Subcutaneous abdominal adipose tissue (tissue), 5 donors: ENCODE measurements around the gene TP53BP1.
"Not testable (repeated sequence)": the region's sequence is repeated elsewhere in the genome, so short reads cannot be mapped to it uniquely, and the experiment has no call there.

Source experiments
- H3K27ac ChIP-seq: one replicate; pipeline ENCODE4 v1.7.0; 2013; ENCODE audit warnings: low read depth, mild to moderate bottlenecking, inconsistent platforms, low read length, moderate library complexity
- H3K27me3 ChIP-seq, 5 donors: one replicate each; pipeline ENCODE4 v1.7.0; 2013; ENCODE audit warnings: low read length in 5 of 5, inconsistent platforms in 1 of 5; ENCODE audit not compliant: control insufficient read depth in 5 of 5, insufficient read depth in 4 of 5
- H3K36me3 ChIP-seq, 5 donors: one replicate each; pipeline ENCODE4 v1.7.0; 2013; ENCODE audit warnings: low read length in 5 of 5; ENCODE audit not compliant: control insufficient read depth in 5 of 5, insufficient read depth in 5 of 5
- H3K4me1 ChIP-seq, 5 donors: one replicate each; pipeline ENCODE4 v1.7.0; 2013; ENCODE audit warnings: low read length in 5 of 5, mild to moderate bottlenecking in 3 of 5, moderate library complexity in 1 of 5; ENCODE audit not compliant: control insufficient read depth in 5 of 5, insufficient read depth in 5 of 5
- H3K4me3 ChIP-seq, 5 donors: one replicate each; pipeline ENCODE4 v1.7.0; 2013; ENCODE audit warnings: low read length in 5 of 5, low read depth in 1 of 5
- H3K9ac ChIP-seq, 5 donors: one replicate each; pipeline ENCODE4 v1.7.0; 2013; ENCODE audit warnings: low read length in 5 of 5, mild to moderate bottlenecking in 4 of 5, moderate library complexity in 3 of 5
- H3K9me3 ChIP-seq, 5 donors: one replicate each; pipeline ENCODE4 v1.7.0; 2013; ENCODE audit warnings: low read length in 5 of 5; ENCODE audit not compliant: control insufficient read depth in 5 of 5
- donor health status: healthy.
- donor health status: healthy.
- donor health status: healthy.
- donor health status: healthy.
- donor health status: healthy.

TP53BP1 gene

DNA sequence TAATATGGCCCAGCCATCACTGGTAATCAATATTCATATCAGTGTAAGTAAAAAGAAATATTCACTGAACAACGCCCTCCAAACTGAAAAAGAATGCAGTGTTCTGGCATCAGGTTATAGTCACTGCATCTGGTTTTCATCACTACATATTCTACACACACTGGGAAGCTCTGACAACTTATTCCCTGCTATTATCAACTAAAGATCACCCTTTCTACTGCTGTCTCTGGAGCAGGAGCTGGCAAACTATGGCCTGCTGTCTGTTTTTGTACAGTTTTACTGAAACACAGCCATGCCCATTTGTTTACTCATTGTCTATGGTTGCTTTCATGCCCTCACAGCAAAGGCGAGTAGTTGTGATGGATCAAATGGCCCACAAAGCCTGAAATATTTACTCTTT is 86.8 kb downstream of the TP53BP1 start:
- H3K4me3 ChIP-seq = no peak overlapping the region
- no peak overlapping the region for H3K27ac ChIP-seq
- no peak overlapping the region for H3K9ac ChIP-seq
- no peaks in the 10 kb centered on the region for H3K9me3 ChIP-seq
- no peaks in the 10 kb centered on the region for H3K27me3 ChIP-seq
- no peaks in the 10 kb centered on the region for H3K4me1 ChIP-seq
- peaks cover 49 to 90% (median 83%) of the 10 kb centered on the region in 5 donors for H3K36me3 ChIP-seq

DNA sequence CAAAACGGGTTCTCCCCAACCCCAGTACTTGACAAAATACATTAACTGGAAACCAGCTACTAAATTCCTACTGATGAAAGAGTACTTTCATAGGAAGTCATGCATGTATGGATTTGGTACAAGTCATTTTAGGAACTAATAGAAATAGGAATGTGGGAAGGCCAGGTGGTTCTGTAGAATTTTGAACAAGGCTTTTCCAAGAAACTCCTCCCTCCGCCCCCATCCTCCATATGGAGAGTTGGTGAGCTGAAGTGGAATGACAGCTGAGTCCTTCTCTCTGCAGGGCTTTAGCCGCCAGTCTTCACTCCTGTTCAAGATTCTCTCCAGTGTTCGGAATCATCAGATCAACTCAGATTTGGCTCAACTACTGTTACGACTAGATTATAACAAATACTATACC is 88.8 kb downstream of the TP53BP1 start:
- H3K36me3 ChIP-seq = peaks cover 45 to 92% (median 82%) of the 10 kb centered on the region in 5 donors
- H3K4me1 ChIP-seq = no peaks in the 10 kb centered on the region
- no peaks in the 10 kb centered on the region for H3K9me3 ChIP-seq

DNA sequence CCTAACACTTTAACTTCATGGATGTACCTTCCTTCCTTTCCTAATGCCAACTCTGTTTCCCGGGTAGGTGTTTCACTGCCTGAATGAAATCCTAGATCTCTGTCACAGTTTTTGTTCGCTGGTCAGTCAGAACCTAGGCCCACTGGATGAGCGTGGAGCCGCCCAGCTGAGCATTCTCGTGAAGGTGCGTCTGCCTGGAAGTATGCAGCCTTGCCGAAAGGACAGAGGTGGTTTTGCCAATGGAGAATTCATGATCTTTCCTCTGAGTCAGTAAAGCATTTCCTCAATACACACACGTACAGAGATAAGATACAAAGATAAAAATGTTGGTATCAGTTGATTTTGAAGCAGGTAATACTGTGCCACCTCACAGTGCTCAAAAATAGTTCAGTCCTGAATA is 89.3 kb downstream of the TP53BP1 start:
- H3K9me3 ChIP-seq = no peaks in the 10 kb centered on the region
- H3K27ac ChIP-seq = no peak overlapping the region
- no peak overlapping the region for H3K9ac ChIP-seq
- H3K4me3 ChIP-seq = no peak overlapping the region
- no peaks in the 10 kb centered on the region for H3K27me3 ChIP-seq
- H3K4me1 ChIP-seq = no peaks in the 10 kb centered on the region
- peaks cover 47 to 90% (median 82%) of the 10 kb centered on the region in 5 donors for H3K36me3 ChIP-seq

More for the DNA sequence above, 88.8 kb downstream of the TP53BP1 start:
- H3K27ac ChIP-seq = no peak overlapping the region
- H3K9ac ChIP-seq = no peak overlapping the region
- no peak overlapping the region for H3K4me3 ChIP-seq
- no peaks in the 10 kb centered on the region for H3K27me3 ChIP-seq

DNA sequence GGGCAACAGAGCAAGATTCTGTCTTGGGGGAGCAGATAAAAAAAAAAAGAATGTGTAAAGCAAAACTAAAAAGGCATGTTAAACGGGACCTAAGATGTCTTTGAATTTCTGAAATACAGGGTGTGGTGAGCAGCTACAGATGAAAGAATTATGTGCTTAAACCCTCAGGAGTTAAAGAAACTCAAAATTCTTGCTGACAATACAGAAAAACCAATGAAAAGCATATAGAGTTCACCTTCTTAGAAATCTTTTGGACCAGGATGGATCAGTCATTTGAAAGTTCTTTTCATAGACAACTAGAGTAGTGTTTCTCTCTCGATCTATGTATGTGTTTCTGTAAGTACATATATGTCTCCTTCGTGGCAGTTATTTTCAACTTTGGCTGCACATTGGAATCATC is 90.7 kb downstream of the TP53BP1 start:
- Histone ChIP-seq H3K9me3 (no peaks in the 10 kb centered on the region), H3K4me3 (no peak overlapping the region), H3K27ac (no peak overlapping the region), H3K9ac (no peak overlapping the region), H3K4me1 (no peaks in the 10 kb centered on the region), H3K27me3 (no peaks in the 10 kb centered on the region), H3K36me3 (peaks cover 45 to 90% (median 77%) of the 10 kb centered on the region in 5 donors)

DNA sequence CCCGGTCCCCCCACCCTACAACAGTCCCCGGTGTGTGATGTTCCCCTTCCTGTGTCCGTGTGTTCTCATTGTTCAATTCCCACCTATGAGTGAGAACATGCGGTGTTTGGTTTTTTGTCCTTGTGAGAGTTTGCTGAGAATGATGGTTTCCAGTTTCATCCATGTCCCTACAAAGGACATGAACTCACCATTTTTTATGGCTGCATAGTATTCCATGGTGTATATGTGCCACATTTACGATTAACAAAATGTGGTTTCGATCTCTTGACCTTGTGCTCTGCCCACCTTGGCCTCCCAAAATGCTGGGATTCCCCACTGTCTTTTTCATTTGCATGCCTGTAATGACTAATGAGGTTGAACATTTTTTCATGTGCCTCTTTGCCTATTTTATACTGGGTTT is 99.4 kb downstream of the TP53BP1 start:
- not testable (repeated sequence) for H3K9ac ChIP-seq, H3K4me3 ChIP-seq, H3K27ac ChIP-seq, H3K9me3 ChIP-seq, H3K27me3 ChIP-seq, H3K4me1 ChIP-seq
- H3K36me3 ChIP-seq = peaks cover 33 to 54% (median 38%) of the 10 kb centered on the region in 5 donors

DNA sequence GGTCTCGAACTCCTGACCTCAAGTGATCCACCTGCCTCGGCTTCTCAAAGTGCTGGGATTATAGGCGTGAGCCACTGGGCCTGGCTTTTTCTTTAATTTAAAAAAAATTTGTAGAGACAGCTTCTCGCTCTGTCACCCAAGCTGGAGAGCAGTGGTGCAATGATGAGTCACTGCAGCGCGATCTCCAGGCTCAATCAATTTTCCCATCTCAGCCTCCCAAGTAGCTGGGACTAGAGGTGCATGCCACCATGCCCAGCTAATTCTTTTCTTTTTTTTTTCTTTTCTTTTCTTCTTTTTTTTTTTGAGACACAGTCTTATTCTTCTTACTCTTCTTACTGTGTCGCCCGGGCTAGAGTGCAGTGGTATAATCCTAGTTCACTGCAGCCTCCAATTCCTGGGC is 102.2 kb downstream of the TP53BP1 start:
- Histone ChIP-seq H3K27me3 (no peaks in the 10 kb centered on the region), H3K36me3 (peaks cover 17 to 46% (median 31%) of the 10 kb centered on the region in 5 donors), H3K4me3 (no peak overlapping the region), H3K4me1 (no peaks in the 10 kb centered on the region), H3K27ac (no peak overlapping the region), H3K9me3 (no peaks in the 10 kb centered on the region), H3K9ac (no peak overlapping the region)

DNA sequence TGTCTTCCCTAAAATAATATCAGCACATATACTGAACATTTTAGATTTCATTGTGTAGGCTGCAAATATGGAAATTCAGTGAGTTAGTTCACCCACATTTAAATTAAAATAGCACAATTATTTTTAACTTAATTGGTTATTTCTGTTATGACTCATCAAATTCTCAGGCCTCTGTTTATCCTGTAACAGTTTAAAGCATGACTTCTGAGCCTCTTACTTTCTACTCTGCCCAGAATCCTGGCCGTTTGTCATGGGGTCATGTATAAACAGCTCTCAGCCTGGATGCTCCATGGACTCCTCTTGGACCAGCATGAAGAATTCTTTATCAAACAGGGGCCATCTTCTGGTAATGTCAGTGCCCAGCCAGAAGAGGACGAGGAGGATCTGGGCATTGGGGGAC is 109.9 kb downstream of the TP53BP1 start:
- Histone ChIP-seq H3K9ac (no peak overlapping the region), H3K27ac (no peak overlapping the region), H3K4me1 (no peaks in the 10 kb centered on the region), H3K36me3 (peaks cover 28 to 71% (median 52%) of the 10 kb centered on the region in 5 donors), H3K27me3 (no peaks in the 10 kb centered on the region), H3K9me3 (no peaks in the 10 kb centered on the region), H3K4me3 (no peak overlapping the region)

DNA sequence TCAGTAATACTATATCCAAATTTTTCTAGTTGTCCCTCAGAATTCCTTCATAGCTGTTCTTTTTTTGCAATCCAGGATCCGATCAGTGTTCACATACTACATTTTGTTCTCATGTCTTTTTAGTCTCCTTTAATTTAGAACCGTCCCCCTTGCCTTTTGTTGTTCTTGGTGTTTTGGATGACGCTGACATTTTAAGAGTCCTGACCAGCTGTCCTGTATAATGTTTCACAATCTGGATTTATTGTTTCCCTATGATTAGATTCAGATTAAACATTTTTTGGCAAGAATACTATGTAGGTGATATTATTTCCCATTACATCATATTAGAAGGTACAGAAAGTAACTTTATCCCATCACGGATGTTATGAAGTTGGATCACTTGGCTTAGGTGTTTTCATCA is 110.6 kb downstream of the TP53BP1 start:
- H3K4me1 ChIP-seq = no peaks in the 10 kb centered on the region
- H3K4me3 ChIP-seq = no peak overlapping the region
- H3K9me3 ChIP-seq = no peaks in the 10 kb centered on the region
- H3K27ac ChIP-seq = no peak overlapping the region
- peaks cover 34 to 65% (median 47%) of the 10 kb centered on the region in 5 donors for H3K36me3 ChIP-seq
- H3K27me3 ChIP-seq = no peaks in the 10 kb centered on the region
- no peak overlapping the region for H3K9ac ChIP-seq

DNA sequence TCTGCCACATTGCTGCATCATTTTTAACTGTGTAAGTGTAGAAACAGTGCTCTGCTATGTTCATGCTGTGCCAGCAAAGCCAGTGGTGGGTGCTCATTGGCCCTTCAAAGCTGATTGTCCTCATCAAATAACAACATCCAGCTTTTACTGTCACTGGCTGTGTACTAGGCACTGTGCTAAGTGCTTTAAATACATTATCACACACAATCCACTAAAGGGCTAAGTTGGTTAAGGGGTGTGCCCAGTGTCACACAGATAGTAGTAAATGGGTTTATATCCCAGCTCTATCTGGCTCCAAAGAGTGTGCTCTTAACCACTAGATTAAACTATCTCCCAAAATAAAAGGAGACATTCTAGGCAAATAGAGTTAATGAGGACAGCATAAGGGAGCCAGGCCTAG is 114.4 kb downstream of the TP53BP1 start:
- no peak overlapping the region for H3K27ac ChIP-seq
- H3K9me3 ChIP-seq = no peaks in the 10 kb centered on the region
- H3K9ac ChIP-seq = no peak overlapping the region
- no peak overlapping the region for H3K4me3 ChIP-seq
- H3K4me1 ChIP-seq = no peaks in the 10 kb centered on the region
- peaks cover 18 to 39% (median 22%) of the 10 kb centered on the region in 5 donors for H3K36me3 ChIP-seq
- no peaks in the 10 kb centered on the region for H3K27me3 ChIP-seq

DNA sequence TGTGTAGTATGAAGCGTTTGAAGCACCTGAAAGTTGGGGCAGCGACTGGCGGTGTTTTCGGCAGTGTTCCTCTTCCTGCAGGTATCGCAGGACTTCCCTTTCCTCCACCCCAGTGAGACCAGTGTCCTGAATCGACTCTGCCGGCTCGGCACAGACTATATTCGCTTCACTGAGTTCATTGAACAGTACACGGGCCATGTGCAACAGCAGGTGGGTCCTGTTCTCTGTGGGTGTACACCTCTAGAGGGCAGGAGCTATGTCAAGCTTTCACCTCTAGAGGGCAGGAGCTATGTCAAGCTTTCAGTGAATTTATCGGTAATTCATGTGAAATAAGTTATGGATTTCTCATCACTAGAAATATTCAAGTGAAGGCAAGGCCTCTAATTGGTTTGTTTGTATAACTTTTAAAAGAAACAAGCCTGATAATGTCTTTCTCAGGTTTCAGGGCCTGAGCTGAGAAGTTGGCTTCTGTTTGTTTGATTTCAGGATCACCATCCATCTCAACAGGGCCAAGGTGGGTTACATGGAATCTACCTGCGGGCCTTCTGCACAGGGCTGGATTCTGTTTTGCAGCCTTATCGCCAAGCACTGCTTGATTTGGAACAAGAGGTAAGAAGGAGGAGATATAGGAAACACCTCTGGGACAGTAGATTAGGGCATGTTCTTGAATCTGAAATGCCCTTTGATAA is 116.8 kb downstream of the TP53BP1 start:
- Histone ChIP-seq H3K4me3 (no peak overlapping the region), H3K9me3 (no peaks in the 10 kb centered on the region), H3K4me1 (peaks cover 0 to 15% (median 12%) of the 10 kb centered on the region in 5 donors), H3K36me3 (peaks cover 9 to 22% (median 12%) of the 10 kb centered on the region in 5 donors), H3K27ac (no peak overlapping the region), H3K27me3 (no peaks in the 10 kb centered on the region), H3K9ac (no peak overlapping the region)
